Dendritic cell treated with granulocyte-macrophage colony-stimulating factor and Interleukin-4, amounts not matched to agents 40 ng/mL and 50 ng/mL, for 4 days (primary cell): ENCODE data around the gene SURF6.
"Not testable (repeated sequence)": the region's sequence is repeated elsewhere in the genome, so short reads cannot be mapped to it uniquely, and the experiment has no call there.

Experiments used
- H3K27ac Mint-ChIP-seq: one replicate; pipeline ENCODE4 v1.8.0; 2022; ENCODE audit warnings: mild to moderate bottlenecking, mixed read lengths
- H3K27me3 Mint-ChIP-seq: one replicate; pipeline ENCODE4 v1.8.0; 2022; ENCODE audit warnings: mild to moderate bottlenecking, mixed read lengths
- H3K36me3 Mint-ChIP-seq: one replicate; pipeline ENCODE4 v1.8.0; 2022; ENCODE audit warnings: low read depth, mixed read lengths
- H3K4me1 Mint-ChIP-seq: one replicate; pipeline ENCODE4 v1.8.0; 2022; ENCODE audit warnings: low read depth, mixed read lengths
- H3K4me3 Mint-ChIP-seq: one replicate; pipeline ENCODE4 v1.8.0; 2022; ENCODE audit warnings: mild to moderate bottlenecking, moderate library complexity, mixed read lengths
- H3K9me3 Mint-ChIP-seq: one replicate; pipeline ENCODE4 v1.8.0; 2022; ENCODE audit warnings: mixed read lengths
- intact Hi-C: fragments of 100-400 bp; cut with micrococcal nuclease; formaldehyde crosslinking; loops from one replicate; pipeline ENCODE4 v1.15.0; 2022

Gene SURF6

DNA sequence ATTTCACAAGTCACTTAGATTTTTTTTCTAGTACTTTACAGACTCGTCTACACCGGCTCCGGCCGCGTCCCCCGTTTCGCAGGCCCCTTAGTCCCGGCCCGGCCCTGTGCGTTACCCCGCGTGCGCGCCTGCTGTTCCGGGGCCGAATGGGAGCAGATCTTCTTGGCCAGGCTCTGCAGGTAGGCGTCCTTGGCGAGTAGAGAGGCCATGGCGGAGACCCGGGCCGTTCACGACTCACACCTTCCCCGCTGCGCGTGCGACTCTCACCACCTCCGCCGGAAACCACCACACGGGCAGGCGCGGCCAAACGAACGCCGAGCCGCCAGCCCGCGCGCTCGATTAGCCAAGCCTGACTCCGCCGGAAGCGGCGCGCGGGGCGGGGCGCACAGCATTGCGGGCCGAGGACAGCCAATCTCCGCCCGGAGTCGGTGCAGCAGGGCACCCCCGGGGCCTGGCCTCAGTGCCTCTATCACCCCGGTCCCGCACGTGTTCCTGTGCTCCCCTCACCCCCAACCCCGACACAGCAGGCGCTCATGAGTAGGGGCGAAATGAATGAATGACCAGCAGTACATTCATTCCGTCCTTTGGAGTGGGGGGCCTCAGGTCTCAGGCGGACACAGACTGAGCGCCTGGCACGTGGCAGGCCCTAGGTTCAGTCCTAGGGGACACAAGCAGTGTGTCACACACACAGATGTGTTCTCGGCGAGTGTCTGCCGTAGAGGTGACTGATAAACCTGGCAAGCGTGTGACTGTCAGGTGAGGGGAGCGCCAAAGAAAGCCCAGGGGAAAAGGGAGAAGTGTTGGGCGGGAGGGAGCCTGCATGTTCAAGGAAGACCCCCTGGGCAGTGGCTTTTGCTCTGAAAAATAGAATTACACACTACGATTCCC lies at the start of gene SURF6:
SURF6 (minus strand) TSS at position 265 of the 888 bp plus-strand sequence; CDS start at position 209, 56 bp downstream.
- Mint-ChIP-seq H3K9me3 (no peaks in the 10 kb centered on the region), H3K4me1 (peaks cover 91% of the 10 kb centered on the region), H3K27me3 (no peaks in the 10 kb centered on the region), H3K4me3 (peak within 1 kb of the TSS; percentile 97), H3K36me3 (peaks cover 85% of the 10 kb centered on the region), H3K27ac (peak within 1 kb of the TSS; percentile 92)
- intact Hi-C loops, result loop anchor here (1.0 kb wide), 1 partner anchor 12 kb away; the partner anchor contains the start of genes MED22 and RPL7A

DNA sequence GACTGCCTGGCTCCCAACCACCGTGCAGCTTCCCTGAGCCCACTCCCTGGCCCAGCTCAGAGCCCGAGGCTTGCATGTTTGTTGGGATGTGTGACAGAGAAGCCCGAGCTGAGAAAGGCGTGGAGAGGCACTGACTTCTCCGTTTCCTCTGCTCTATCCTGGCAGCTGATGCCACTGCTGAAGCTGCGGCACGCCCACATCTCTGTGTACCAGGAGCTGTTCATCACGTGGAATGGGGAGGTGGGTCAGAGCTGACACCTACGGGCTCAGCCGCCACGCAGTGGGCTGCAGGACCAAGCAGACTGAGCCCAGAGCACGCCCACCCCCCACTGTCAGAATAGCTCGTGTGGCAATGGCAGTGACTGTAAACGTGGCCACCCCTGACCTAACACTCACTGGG lies 49.5 kb upstream of the SURF6 start:
- Mint-ChIP-seq H3K27ac (no peak overlapping the region), H3K4me1 (no peaks in the 10 kb centered on the region), H3K36me3 (no peaks in the 10 kb centered on the region), H3K4me3 (no peak overlapping the region), H3K9me3 (no peaks in the 10 kb centered on the region), H3K27me3 (no peaks in the 10 kb centered on the region)
- intact Hi-C loops, result no loop called here

DNA sequence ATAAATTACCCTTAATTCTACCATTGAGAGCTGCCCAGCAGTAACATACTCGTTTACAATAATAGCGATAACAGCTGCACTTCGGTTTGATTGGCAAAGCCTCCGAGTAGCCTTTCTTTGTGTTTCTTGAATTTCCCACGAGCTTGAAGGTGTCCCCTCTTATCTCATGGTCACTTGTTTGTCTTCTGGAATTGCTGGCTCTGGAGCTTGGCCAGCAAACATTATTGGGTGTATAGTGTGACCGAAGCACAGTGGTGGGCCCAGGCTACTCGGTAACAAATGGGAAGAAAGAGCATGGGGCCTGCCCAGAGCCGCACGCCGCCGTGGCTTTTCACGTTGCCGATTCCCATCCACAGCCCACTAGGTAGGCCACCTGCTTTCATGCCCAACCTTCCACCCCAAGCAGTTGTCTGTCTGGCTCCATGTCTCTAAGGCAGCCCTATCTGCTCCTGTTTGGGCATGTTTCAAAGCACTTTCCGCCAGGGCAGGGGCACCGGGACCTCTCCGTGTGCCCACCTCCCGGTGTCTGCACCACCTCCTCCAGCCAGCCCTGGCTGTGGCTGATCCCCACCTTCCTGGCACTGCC lies 48.8 kb upstream of the SURF6 start:
- intact Hi-C loops, result no loop called here
- Mint-ChIP-seq H3K36me3 (no peaks in the 10 kb centered on the region), H3K9me3 (no peaks in the 10 kb centered on the region), H3K27me3 (no peaks in the 10 kb centered on the region), H3K4me3 (no peak overlapping the region), H3K4me1 (no peaks in the 10 kb centered on the region), H3K27ac (no peak overlapping the region)

DNA sequence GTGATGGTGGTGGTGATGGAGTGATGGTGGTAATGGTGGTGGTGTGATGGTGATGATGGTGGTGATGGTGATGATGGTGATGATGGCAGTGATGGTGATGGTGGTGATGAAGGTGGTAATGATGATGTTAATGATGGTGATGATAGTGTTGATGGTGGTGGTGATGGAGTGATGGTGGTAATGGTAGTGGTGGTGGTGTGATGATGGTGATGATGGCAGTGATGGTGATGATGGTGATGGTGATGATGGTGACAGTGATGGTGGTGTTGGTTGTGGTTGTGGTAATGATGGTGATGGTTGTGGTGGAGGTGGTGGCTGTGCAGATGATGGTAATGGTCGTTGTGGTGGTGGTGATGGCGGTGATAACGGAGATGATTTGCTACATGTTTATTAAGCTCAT lies 47.5 kb upstream of the SURF6 start:
- Mint-ChIP-seq H3K4me3 (no peak overlapping the region), H3K27ac (no peak overlapping the region), H3K36me3 (no peaks in the 10 kb centered on the region), H3K4me1 (no peaks in the 10 kb centered on the region), H3K27me3 (no peaks in the 10 kb centered on the region), H3K9me3 (no peaks in the 10 kb centered on the region)
- intact Hi-C loops, result no loop called here

DNA sequence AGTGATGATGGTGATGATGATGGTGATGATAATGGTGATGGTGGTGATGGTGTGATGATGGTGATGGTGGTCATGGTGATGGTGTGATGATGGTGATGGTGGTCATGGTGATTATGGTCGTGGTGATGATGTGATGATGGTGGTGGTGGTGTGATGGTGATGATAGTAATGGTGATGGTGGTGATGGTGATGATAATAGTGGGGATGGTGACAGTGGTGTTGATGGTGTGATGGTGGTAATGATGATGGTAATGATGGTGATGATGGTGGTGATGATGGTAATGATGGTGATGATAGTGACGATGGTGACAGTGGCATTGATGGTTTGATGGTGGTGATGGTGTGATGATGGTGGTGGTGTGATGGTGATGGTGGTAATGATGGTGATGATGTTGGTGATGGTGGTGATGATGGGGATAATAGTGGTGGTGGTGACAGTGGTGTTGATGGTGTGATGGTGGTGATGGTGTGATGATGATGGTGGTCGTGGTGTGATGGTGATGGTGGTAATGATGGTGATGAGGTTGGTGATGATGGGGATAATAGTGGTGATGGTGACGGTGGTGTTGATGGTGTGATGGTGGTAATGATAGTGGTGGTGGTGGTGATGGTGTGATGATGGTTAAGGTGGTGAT lies 46.6 kb upstream of the SURF6 start:
- no peaks in the 10 kb centered on the region for H3K4me1 Mint-ChIP-seq
- intact Hi-C loops, result no loop called here
- no peaks in the 10 kb centered on the region for H3K27me3 Mint-ChIP-seq
- no peak overlapping the region for H3K4me3 Mint-ChIP-seq
- H3K36me3 Mint-ChIP-seq, result no peaks in the 10 kb centered on the region
- no peaks in the 10 kb centered on the region for H3K9me3 Mint-ChIP-seq
- H3K27ac Mint-ChIP-seq, result no peak overlapping the region

DNA sequence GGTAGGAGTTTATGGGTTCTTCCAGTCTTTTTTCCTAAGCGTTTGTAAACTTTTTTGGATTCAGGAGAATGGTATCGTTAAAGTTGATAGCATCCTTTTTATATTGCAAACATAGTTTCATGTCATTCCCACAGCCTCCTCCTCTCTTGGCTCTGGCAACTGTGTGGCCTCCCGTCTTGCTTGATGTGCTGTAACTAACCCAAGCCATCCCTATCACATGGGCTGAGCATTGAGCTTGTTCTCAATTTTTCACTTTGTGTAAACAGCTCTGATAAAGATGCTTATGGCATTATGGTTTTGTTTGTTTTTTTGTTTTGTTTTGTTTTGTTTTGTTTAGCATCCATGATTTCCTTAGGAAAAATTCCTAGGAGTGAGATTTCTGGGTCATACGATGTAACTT lies 44.7 kb upstream of the SURF6 start:
- Mint-ChIP-seq H3K27me3 (peaks cover 2% of the 10 kb centered on the region), H3K27ac (no peak overlapping the region), H3K4me3 (no peak overlapping the region), H3K4me1 (no peaks in the 10 kb centered on the region), H3K9me3 (no peaks in the 10 kb centered on the region), H3K36me3 (no peaks in the 10 kb centered on the region)
- intact Hi-C loops, result no loop called here

DNA sequence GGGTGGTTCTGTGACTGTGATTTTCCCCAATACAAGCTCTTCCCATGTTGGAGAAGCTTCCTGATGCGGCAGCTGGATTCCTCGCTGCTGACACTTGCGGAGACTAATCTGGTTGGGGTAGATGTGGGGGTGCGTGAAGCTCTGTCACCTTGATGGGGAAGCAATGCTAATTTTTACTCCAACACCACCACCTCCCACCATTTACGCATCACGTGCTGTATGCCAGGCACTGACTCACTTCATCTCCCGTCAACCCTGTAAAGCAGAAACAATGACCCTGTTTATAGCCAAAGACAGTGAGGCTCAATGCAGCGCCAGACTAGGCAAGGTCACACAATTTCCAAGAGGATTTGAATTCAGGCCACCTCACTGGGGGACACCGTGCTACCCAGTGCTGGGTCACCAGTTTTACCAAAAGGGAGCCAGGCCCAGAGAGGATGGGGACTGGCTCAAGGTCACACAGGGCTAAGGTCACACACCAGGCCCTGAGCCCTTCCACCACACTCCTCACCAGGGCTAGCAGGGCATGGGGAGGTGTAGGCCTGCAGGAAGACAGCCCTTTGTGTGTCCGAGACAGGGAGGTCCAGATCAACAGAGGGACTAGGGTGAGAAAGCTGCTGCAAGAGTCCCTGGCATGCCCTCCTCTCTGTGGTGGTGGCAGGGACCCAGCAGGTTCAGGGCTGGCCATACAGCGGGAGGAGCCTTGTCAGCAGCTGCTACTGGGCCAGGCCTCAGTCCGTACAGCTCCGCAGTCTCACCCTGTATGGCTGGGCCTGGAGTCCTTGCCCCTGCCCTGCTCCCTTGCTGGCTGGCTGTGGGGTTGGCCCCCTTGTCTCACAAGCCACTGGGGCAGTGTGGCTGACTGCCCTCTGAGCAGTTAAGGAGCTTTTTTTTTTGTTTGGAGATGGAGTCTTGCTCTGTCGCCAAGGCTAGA lies 43.4 kb upstream of the SURF6 start:
- H3K4me1 Mint-ChIP-seq, result peaks cover 8% of the 10 kb centered on the region
- H3K36me3 Mint-ChIP-seq, result peaks cover 8% of the 10 kb centered on the region
- intact Hi-C loops, result no loop called here
- H3K27me3 Mint-ChIP-seq, result peaks cover 2% of the 10 kb centered on the region
- no peak overlapping the region for H3K27ac Mint-ChIP-seq
- H3K9me3 Mint-ChIP-seq, result no peaks in the 10 kb centered on the region
- no peak overlapping the region for H3K4me3 Mint-ChIP-seq

DNA sequence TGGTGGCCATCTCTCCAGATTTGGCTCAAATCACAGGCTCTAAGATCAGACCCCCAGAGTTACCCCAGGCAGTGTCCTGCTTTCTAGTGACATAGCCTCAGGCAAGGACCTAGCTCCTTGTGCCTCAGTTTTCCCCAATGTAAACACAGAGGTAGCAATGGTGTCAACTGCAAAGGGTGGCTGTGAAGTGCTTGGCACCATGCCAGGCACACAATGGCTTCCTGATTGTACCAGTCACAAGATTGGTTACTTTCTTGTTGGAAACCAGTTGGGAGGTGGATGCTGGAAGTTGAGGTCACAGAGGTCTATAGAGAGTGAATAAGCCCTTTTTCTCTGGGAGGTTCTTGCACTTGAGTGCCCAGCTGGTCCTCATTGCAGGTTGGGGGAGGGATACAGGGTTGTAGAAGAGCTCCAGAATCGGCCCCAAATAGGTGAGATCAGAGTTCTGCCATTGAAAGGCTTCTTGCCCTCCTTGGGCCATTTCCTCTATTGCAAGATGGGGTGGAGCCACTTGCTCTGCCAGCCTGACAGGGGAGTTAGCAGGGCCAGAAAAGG lies 42.5 kb upstream of the SURF6 start:
- Mint-ChIP-seq H3K27me3 (peaks cover 2% of the 10 kb centered on the region), H3K9me3 (no peaks in the 10 kb centered on the region), H3K4me3 (no peak overlapping the region), H3K36me3 (peaks cover 9% of the 10 kb centered on the region), H3K4me1 (peaks cover 16% of the 10 kb centered on the region), H3K27ac (no peak overlapping the region)
- intact Hi-C loops, result no loop called here

DNA sequence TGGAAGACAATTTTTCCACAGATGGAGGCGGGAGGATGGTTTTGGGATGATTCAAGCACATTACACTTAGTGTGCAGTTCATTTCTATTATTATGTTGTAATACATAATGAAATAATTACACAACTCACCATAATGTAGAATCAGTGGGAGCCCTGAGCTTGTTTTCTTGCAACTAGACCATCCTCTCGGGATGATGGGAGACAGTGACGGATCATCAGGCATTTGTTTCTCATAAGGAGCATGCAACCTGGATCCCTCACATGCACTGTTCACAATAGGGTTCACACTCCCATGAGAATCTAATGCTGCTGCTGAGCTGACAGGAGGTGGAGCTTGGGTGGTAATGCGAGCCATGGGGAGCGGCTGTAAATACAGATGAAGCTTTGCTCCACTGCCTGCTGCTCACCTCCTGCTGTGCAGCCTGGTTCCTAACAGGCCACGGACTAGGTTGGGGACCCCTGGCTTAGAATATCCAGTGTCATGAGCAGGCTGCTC lies 41.8 kb upstream of the SURF6 start:
- peaks cover 23% of the 10 kb centered on the region for H3K4me1 Mint-ChIP-seq
- no peak overlapping the region for H3K27ac Mint-ChIP-seq
- H3K4me3 Mint-ChIP-seq, result no peak overlapping the region
- peaks cover 16% of the 10 kb centered on the region for H3K36me3 Mint-ChIP-seq
- no peaks in the 10 kb centered on the region for H3K9me3 Mint-ChIP-seq
- intact Hi-C loops, result no loop called here
- H3K27me3 Mint-ChIP-seq, result peaks cover 2% of the 10 kb centered on the region

DNA sequence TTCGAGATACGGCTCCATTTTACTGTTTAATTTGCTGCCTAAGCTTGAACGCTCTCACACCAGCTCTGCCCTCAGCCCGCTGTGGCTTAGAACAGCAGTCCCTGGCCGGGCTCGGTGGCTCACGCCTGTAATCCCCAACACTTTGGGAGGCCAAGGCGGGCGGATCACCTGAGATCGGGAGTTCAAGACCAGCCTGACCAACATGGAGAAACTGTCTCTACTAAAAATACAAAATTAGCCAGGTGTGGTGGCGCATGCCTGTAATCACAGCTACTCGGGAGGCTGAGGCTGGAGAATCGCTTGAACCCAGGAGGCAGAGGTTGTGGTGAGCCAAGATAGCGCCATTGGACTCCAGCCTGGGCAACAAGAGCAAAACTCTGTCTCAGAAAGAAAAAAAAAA lies 41.3 kb upstream of the SURF6 start:
- peaks cover 21% of the 10 kb centered on the region for H3K36me3 Mint-ChIP-seq
- intact Hi-C loops, H3K4me3 Mint-ChIP-seq, H3K27ac Mint-ChIP-seq, H3K27me3 Mint-ChIP-seq, H3K9me3 Mint-ChIP-seq: not testable (repeated sequence)
- peaks cover 28% of the 10 kb centered on the region for H3K4me1 Mint-ChIP-seq

DNA sequence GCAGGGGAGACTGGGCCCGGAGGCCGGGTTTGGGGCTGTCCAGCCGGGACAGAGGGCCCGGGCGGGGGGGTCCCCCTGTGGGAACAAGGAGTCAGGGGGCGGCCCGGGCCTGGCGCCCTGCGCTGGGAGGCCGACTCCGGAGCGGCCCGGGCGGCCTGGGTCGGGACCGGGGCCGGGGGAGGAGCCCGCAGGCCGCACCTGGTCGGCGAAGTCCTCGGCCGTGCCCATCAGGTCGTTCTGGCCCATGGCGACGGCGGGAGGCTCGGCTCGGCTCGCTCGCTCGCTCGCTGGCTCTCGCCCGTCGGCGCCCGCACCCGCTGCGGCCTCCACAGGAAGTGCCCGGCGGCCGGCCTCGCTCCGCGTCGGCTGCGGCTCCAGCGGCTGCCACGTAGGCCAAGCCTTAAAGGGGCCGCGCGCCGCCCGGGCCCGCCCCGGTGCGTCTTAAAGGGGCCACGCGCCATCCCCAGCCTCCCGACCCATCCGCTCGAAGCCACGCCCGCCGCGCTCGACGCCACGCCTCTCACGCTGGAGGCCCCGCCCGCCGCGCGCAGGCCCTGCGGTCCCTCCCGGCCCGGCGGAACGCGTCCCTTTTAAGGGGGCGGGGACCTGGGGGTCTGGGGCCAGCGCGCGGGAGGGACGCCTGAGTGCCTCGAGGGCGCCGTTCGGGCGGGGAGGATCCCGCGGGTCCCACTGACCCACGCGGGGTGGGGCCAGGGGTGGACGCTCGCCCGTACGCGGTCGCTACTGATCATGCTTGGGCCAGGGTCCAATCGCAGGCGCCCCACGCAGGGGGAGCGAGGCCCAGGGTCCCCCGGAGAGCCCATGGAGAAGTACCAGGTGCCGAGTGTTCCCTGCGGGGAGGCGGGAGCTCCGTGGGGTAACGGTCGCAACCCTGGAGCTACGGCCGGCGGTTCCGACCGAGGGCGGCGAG lies 40.0 kb upstream of the SURF6 start, which contains the start of the genes STKLD1 and SURF4:
STKLD1 (plus strand) TSS at position 643 of the 931 bp plus-strand sequence; CDS start at position 751, 108 bp downstream.
SURF4 (minus strand) TSS at position 337 of the 931 bp plus-strand sequence; CDS start at position 246, 91 bp downstream.
- Mint-ChIP-seq H3K27ac (peak within 1 kb of the TSS; percentile 94), H3K36me3 (peaks cover 34% of the 10 kb centered on the region), H3K27me3 (peaks cover 2% of the 10 kb centered on the region), H3K9me3 (no peaks in the 10 kb centered on the region), H3K4me3 (peak within 1 kb of the TSS; percentile 97), H3K4me1 (peaks cover 41% of the 10 kb centered on the region)
- intact Hi-C loops, result no loop called here

DNA sequence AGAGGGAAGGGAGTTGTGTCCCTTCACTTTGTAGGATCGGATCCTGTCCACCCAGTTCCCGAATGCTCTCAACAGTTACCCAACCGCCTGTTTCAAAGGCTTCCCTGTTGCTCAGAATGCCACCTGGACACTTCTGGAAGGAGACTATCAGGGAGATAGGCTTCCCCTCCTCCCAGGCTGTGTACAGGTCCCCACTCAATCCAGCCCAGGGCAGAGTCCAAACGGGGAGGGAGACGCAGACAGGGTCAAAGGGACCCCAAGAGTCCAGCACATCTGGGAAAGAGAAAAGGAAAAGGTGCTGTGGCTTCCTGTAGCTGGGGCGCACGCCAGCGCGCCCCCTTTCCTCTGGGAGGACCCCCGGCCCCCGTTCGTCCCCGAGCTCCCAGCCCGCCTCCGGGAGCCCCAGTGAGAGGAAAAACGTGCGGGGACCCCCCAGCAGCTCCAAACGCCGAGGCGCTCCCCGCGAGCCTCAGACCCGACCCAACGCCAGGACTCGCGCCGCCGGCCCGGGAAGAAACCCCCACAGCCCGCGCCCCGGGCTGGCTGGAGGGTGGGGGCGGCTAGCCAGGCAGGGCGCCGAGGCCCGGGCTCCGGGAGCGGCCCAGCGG lies 39.2 kb upstream of the SURF6 start:
- Mint-ChIP-seq H3K27me3 (peaks cover 2% of the 10 kb centered on the region), H3K36me3 (peaks cover 42% of the 10 kb centered on the region), H3K4me1 (peaks cover 49% of the 10 kb centered on the region), H3K27ac (peak overlapping the region; percentile 94), H3K9me3 (no peaks in the 10 kb centered on the region), H3K4me3 (peak overlapping the region; percentile 97)
- intact Hi-C loops, result no loop called here
